ENCODE data around the gene SNAPC3. TPM values are rescaled to one million over a fixed set of nuclear protein-coding genes. Genes with fewer than 3 reads are reported as not detected.

SNAPC3 gene
- total and polyA plus RNA-seq, 2 donors (not counting 3 experiments of a cell fraction or from before 2014, with no cell fraction given) = 15.2 to 32.6 TPM

DNA sequence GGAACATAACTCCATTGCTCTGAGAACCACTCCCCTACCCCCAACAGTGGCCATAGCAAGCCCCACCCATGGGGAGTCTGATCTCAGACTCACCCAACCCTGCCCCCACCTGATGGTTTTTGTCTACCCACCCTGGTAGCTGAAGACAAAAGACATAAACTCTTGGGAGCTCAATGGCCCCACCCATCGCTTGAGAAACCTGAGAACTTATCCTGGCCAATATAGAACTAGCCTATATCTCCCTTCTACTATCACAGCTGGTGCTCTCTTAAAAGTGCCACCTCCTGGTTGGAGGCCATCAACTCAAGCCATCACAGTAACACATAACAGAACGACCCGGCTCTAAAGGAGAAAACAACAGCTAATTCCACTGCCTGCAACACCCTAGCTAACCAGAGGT lies 47.9 kb upstream of the SNAPC3 start:
- BruUV-seq (replicated peaks) = no TSS peak
- Histone ChIP-seq H3K4me2 (ENCODE audit: insufficient read depth, low read length) (no peak overlapping the region), H3K27me3 (ENCODE audit: control insufficient read depth in 2 of 2, insufficient read depth in 2 of 2, low read length in 2 of 2) (peaks cover 0 to 2% of the 10 kb centered on the region in 2 experiments), H3K9me3 (replicated peaks; ENCODE audit: control insufficient read depth, insufficient read depth, low read length) (no peaks in the 10 kb centered on the region), H3K4me3 (replicated peaks in 1 of 3; ENCODE audit: insufficient read depth in 1 of 3, low read depth in 1 of 3, low read length in 3 of 3) (no peak overlapping the region), H2AFZ (ENCODE audit: low read depth, low read length) (no peak overlapping the region), H3K79me2 (ENCODE audit: control insufficient read depth, insufficient read depth, low read length) (no peaks in the 10 kb centered on the region), H3K9ac (replicated peaks; ENCODE audit: extremely low read depth, insufficient read depth, low read length) (no peak overlapping the region), H3K36me3 (ENCODE audit: control insufficient read depth in 2 of 2, extremely low read depth in 1 of 2, insufficient read depth in 2 of 2, low read length in 2 of 2) (no peaks in the 10 kb centered on the region), H4K20me1 (replicated peaks; ENCODE audit: control insufficient read depth, extremely low read depth, insufficient read depth, low read length) (no peaks in the 10 kb centered on the region), H3K9me1 (replicated peaks; ENCODE audit: control insufficient read depth, extremely low read depth, insufficient read depth, low read length) (no peaks in the 10 kb centered on the region), H3K4me1 (ENCODE audit: control insufficient read depth, extremely low read depth, insufficient read depth, low read length) (no peaks in the 10 kb centered on the region), H3K27ac (ENCODE audit: insufficient read depth, low read depth, low read length) (no peak overlapping the region)
- ChIA-PET CTCF (interaction anchor here (0.9 kb wide), 1 partner anchor 13 kb away, joined by 5 read pairs; no protein-coding TSS in a partner anchor), POLR2A (no interaction called here)
- no peak for TF ChIP-seq MYC (IDR thresholded peaks at IDR 0.05; ENCODE audit: low read depth, low read length)
- no peak for TF ChIP-seq CTCF (IDR thresholded peaks at IDR 0.05; ENCODE audit: extremely low read depth in 1 of 2, insufficient read depth in 1 of 2, low read depth in 1 of 2, low read length in 2 of 2)
- TF ChIP-seq POLR2A (IDR thresholded peaks at IDR 0.05; ENCODE audit: low read depth, low read length) = no peak
- TF ChIP-seq EZH2 (IDR thresholded peaks at IDR 0.05; ENCODE audit: borderline replicate concordance, low read depth, low read length, severe bottlenecking) = no peak
- no peak for TF ChIP-seq JUN (IDR thresholded peaks at IDR 0.05; ENCODE audit: borderline replicate concordance, insufficient read depth, insufficient read length, low read depth)
- TF ChIP-seq GATA2 (IDR thresholded peaks at IDR 0.05; ENCODE audit: insufficient read depth, insufficient read length, low read depth, low read length) = no peak
- TF ChIP-seq FOS (IDR thresholded peaks at IDR 0.05; ENCODE audit: borderline replicate concordance, insufficient read depth, low read length) = no peak
- TF ChIP-seq, protein P1, sequence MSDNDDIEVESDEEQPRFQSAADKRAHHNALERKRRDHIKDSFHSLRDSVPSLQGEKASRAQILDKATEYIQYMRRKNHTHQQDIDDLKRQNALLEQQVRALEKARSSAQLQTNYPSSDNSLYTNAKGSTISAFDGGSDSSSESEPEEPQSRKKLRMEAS (IDR thresholded peaks at IDR 0.05; ENCODE audit: insufficient read depth, insufficient read length) = no peak
- no peak for TF ChIP-seq POLR2AphosphoS5 (IDR thresholded peaks at IDR 0.05; ENCODE audit: insufficient read depth, low read depth, low read length)
- intact Hi-C loops (cut with micrococcal nuclease) (no loop called here), dilution Hi-C loops (cut with MboI; ENCODE audit: extremely low pct_ligation_motif_present, low sequenced_read_pairs) (no loop called here)
- DNase-seq (ENCODE audit: low read depth, low spot score) (no peak), FAIRE-seq (no peak)
